CD4-positive, alpha-beta T cell treated with Interleukin-4 for 4 hours (primary cell): ENCODE measurements around the gene POU6F2.

Source experiments
- DNase-seq: peaks from one replicate; pipeline ENCODE4 v3.0.0-alpha.2; 2020

POU6F2 gene

DNA sequence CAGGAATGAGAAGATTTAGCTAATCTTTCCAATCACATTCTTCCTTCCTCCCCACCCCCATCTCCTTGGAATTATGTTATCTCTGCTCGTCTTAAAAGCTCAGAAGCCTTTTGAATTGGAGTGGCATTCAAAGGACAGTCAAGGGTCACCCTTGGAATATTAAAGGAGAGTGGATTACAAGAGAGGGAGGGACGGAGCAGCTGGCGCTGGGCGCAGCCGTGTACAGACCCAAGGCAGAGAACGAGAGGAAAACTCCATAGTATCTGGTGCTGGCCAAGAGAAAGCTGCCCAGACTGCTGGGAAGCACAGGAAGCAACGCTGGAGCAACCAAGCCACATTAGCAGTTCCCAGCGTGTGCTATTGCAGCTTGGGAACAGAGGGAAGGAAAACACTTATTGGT, 95.7 kb downstream of the POU6F2 start:
- no peak for DNase-seq

DNA sequence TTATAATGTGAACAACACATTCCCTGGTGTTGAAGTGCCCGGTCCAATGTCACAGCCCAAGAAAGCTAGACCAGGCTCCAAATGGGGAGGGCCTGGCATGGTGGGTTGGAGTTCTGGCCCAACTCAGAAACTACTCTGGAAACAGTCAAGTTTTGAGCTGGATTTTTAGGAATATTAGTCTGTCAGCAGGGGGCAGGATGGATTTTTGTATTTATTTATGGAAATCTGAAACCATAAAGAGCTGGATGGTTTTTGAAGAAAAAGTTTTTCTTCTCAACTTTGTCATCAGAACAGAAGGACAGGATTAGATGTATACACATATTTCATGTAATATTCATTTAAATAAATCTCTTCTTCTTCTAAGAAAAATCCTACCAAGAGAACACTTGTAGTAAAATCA, 97.5 kb downstream of the POU6F2 start:
- no peak for DNase-seq

- DNase-seq = no peak
Measured at GRCh38 chr7:39083781-39084180, 106.1 kb downstream of the POU6F2 start.

DNA sequence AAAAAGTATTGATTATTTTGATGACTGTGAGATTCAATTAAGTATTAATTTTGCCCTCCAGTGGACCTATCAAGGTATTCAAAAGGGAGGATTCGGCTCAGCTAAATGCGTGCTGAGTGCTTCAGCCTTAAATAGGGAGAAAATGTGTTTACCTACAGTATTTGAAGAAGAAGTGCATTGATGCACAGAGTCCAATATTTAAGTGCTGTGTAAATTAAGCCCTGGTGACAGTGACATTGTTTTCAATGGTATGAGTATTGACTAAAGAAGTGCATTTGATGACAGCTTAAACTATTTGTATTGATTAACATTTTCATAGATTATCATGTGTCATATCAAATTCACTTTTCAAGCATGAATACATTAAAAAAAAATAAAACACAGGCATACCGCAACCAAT, 106.6 kb downstream of the POU6F2 start:
- DNase-seq = no peak

DNA sequence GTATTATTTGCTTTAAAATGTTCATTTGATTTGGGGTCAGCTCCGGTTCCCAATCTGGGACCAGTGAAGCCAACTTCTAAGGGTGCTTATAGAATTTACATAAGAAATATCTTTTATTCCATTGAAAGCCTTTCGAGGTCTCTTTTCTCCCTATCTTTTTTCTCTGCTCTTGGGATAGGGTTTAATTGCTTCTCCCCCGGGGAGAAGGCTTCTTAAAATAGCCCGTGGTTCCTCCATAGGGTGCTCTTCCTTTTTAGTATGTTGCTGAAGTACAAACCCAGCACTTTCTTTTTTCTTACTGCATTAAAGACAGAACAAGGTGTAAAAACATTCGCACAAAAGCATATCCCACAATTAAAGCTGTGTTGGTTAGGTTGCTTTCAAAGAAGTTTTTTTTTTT, 107.5 kb downstream of the POU6F2 start:
- no peak for DNase-seq

GRCh38 chr7:39085590-39086049, 107.9 kb downstream of the POU6F2 start:
- no peak for DNase-seq

- no peak for DNase-seq
Measured at GRCh38 chr7:39086638-39087360, 109.1 kb downstream of the POU6F2 start.

DNA sequence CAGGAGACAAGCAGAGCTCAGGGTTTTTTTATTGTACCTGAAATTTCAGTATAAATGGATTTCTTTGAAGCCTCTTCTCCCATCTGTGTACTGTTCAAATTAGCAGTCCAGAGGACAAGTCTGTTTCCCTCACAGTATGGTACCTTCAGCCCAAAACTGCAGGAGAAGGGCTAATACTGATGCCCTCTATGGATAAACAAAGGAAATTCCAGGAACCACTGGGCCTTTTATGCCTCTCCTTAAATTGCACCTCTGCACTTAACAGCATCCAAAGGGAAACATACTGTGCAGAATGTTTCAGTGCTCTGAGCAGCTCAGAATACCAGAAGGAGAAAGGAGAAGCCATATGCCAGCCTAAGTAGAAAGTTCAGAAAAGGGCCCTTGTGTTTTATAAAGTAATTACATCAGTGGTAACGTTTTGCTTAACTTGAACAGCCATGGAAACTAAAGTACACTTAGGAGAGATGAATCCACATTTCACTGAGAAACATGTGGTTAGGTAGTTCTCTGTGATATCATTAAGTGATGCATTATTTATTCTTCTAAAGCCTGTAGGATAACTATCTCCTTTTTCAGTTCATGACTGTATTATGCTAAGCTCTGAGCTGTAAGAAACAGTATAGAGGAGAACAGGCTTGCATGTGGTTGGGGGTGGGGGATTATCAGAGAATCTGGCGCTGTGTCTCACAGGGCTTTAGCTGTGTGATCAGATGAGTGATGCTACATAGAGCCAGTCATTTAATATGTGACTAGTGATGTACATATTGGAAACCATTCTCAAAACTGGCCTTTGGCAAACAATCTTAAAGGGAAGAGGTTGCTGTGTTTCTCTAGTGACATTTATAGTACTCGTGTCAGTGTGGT, 111.3 kb downstream of the POU6F2 start:
- DNase-seq = no peak

DNA sequence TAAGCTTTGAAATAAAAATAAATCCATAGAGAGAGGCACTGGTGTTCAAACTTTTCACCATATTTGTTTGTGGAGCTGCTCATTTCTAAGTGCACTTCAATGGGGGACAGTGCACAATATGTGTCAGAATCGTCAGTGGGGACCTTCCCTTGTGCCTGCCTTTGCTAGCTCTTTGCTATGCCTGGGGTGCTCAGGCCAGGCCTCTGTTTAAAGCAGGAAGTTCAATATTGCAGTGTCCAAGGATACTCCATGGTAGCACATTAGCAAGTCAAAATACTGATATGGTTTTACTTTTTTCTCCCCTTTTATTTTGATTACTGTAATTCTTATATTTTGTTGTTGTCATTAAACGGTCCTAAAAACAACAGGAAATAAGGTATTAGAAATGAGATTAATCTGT, 113.4 kb downstream of the POU6F2 start:
- no peak for DNase-seq

- DNase-seq = no peak
Measured at GRCh38 chr7:39091774-39092173, 114.1 kb downstream of the POU6F2 start.

- no peak for DNase-seq
Measured at GRCh38 chr7:39094731-39095130, 117.0 kb downstream of the POU6F2 start.

DNA sequence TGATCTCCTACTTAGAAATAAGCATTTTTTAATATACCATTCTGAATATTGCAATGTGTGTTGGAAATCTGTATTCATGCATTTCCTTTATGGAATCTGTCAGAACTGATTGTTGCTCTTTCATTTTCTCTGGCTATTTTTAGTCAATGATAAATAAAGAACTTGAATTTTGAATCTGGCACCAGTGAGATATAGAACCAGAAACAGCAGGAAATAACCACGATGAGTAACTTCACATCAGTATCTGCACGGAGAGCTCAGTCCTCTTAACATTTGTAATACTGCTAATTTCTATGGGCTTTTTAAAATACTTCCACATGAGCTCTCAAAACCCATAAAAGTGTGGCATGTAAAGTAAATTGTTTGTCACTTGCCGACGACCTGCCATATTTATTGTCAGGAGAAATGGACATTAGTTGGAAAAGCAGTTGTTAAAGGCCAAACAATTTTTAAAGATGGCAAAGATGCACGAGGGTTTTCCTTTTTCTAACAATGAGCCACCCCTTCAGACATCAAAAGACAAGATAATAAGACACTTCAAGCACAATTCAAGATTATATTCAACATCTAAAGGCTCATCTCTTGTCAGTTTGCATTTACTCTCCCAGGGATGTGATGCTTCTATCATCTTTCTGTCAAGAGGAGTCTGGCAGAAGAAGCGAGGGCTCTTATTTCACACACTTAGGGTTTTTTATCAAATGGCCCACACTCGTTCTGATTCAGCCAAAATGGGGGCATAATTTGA, 118.3 kb downstream of the POU6F2 start:
- no peak for DNase-seq

GRCh38 chr7:39098506-39098905, 120.8 kb downstream of the POU6F2 start:
- DNase-seq = no peak

- DNase-seq = no peak
Measured at GRCh38 chr7:39099146-39099545, 121.4 kb downstream of the POU6F2 start.

GRCh38 chr7:39100270-39100669, 122.6 kb downstream of the POU6F2 start:
- no peak for DNase-seq

DNA sequence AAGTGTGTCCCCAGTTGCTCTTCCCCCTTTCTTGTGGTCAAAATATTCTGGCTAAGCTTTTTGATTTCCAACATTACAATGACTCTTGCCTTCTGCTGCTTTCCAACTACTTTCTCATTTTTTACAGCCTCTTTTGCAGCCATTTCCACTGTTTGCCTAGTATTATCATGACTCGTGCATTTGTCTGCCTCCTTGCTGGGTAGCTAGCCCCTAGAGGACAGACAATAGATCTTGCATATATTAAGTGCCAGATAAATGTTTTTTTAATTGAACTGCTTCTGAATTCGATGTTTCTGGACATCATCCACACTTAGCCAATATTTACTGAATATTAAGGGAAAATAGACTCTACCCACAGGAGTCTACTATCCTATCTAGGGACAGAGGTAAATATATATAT, 124.5 kb downstream of the POU6F2 start:
- DNase-seq = no peak

- no peak for DNase-seq
Measured at GRCh38 chr7:39105720-39106119, 128.0 kb downstream of the POU6F2 start.

- DNase-seq = no peak
Measured at GRCh38 chr7:39125846-39126245, 148.1 kb downstream of the POU6F2 start.

- DNase-seq = no peak
Measured at GRCh38 chr7:39127058-39127457, 149.3 kb downstream of the POU6F2 start.

DNA sequence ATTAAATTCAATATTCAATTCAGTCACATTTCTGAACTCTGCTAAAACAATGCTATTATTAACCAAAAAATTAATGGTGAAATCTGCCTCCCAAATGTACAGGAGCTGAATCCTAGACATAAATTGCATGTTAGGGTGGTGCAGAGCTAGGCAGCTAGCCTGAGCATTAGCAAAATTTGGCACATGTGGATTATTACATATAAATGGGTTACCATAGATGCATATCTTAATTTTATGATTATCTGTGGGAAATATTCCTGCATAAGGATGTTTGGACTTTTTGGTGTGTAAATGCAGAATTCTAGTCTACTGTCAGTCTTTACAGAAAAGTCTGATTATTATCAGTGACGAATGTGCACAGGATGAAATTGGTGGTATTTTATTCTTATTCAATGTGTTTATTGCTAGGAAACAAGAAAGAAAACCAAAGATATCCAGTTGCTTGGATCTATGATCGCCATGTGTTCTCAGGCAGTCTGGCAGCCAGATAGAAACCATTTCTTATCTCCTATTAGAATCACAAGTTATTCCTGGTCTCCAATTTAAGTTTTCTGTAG, 150.7 kb downstream of the POU6F2 start:
- no peak for DNase-seq

GRCh38 chr7:39130274-39130673, 152.6 kb downstream of the POU6F2 start:
- no peak for DNase-seq

DNA sequence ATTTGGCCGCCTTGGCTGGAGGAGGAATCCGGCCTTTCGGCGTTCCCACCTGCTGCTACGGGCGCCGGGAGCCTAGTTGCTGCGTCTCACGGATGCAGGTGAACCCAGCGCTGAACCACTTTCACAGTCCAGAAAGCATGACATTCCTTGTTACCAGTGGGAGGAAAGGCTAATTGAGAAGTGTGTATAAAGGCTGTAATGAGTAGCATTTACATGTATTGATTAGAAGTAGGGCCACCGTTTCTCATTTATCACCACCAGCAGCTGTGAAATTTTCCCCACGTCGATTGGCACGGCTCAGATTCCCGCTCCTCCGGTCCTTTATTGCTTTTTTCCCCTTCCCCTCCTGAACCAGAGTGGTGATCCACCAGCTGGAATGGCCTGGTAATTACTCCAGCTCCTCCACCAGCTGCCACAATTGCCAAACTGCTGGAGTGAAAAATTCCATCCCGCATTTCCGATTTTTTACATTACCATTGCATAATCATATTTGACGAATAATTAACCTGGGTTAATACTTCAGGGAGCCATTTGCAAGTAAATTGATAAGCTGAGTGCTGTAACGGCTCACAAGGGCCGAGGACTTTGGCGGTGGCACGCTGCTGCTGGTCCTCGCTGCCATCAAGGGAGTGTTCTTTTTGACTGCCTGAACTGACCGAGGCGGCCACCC, 153.3 kb downstream of the POU6F2 start:
- DNase-seq = no peak

DNA sequence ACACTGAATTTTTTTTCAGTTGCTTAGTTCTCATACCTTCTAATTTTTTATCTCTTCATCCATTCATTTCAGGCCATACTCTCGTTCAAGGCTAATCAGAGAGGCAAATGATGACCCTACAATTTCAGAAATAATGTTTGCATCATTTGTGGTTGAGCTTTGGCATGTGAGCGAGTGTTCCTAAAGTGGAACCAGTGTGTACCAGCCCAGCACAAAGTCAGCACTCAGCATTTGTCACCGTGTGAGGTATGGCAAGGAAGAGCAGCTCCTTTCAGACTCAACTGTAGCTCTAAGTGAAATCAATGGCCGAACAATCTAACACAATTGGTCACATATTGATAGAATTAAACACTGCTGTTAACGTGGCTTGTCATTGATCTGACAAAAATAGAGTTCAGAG, 154.6 kb downstream of the POU6F2 start:
- DNase-seq = no peak
